ENCODE data around the gene CAAP1.
"Not testable (repeated sequence)": the region's sequence is repeated elsewhere in the genome, so short reads cannot be mapped to it uniquely, and the experiment has no call there.

Gene CAAP1

GRCh38 chr9:26892251-26893029 is at the start of gene CAAP1:
TSS of gene CAAP1 (minus strand) at chr9:26892802. CDS start at chr9:26892715, 87 bp downstream.
- peak; percentile 92 for DNase-seq

- no peak for DNase-seq
These were observed 48.2 kb upstream of the CAAP1 start for GRCh38 chr9:26940779-26941178.

- no peak for DNase-seq
These were observed 47.5 kb upstream of the CAAP1 start for GRCh38 chr9:26939955-26940711.

GRCh38 chr9:26937816-26938371 is 45.3 kb upstream of the CAAP1 start:
- DNase-seq: no peak

- DNase-seq: no peak
These were observed 43.2 kb upstream of the CAAP1 start for GRCh38 chr9:26935847-26936246.

GRCh38 chr9:26928902-26929495 is 36.4 kb upstream of the CAAP1 start:
- no peak for DNase-seq

GRCh38 chr9:26925609-26926008 is 33.0 kb upstream of the CAAP1 start:
- DNase-seq: no peak

GRCh38 chr9:26919698-26920097 is 27.1 kb upstream of the CAAP1 start:
- DNase-seq: no peak

- DNase-seq: no peak
These were observed 20.6 kb upstream of the CAAP1 start for GRCh38 chr9:26913138-26913668.

GRCh38 chr9:26904671-26905070 is 12.1 kb upstream of the CAAP1 start:
- DNase-seq: no peak

GRCh38 chr9:26904070-26904469 is 11.5 kb upstream of the CAAP1 start:
- no peak for DNase-seq

- no peak for DNase-seq
These were observed 551 bp upstream of the CAAP1 start for GRCh38 chr9:26893030-26893676.

GRCh38 chr9:26891726-26892125 is 876 bp downstream of the CAAP1 start:
- no peak for DNase-seq

- no peak for DNase-seq
These were observed 4.3 kb downstream of the CAAP1 start for GRCh38 chr9:26888271-26888670.

- no peak for DNase-seq
These were observed 10.4 kb downstream of the CAAP1 start for GRCh38 chr9:26882154-26882553.

- no peak for DNase-seq
These were observed 12.3 kb downstream of the CAAP1 start for GRCh38 chr9:26880262-26880661.

GRCh38 chr9:26875155-26875554 is 17.4 kb downstream of the CAAP1 start:
- DNase-seq: not testable (repeated sequence)

GRCh38 chr9:26870292-26870691 is 22.3 kb downstream of the CAAP1 start:
- DNase-seq: no peak

- DNase-seq: no peak
These were observed 29.5 kb downstream of the CAAP1 start for GRCh38 chr9:26863074-26863473.

GRCh38 chr9:26856413-26857032 is 36.1 kb downstream of the CAAP1 start:
- DNase-seq: no peak

GRCh38 chr9:26850995-26851394 is 41.6 kb downstream of the CAAP1 start:
- no peak for DNase-seq

GRCh38 chr9:26833792-26834191 is 58.8 kb downstream of the CAAP1 start:
- DNase-seq: no peak

Measured in activated CD4-positive, alpha-beta T cell treated with anti-CD3 and anti-CD28 coated beads, Interleukin-2, amount 50 U/mL, for 1 hour (primary cell).